ENCODE measurements around the gene COMT.

The COMT gene

DNA sequence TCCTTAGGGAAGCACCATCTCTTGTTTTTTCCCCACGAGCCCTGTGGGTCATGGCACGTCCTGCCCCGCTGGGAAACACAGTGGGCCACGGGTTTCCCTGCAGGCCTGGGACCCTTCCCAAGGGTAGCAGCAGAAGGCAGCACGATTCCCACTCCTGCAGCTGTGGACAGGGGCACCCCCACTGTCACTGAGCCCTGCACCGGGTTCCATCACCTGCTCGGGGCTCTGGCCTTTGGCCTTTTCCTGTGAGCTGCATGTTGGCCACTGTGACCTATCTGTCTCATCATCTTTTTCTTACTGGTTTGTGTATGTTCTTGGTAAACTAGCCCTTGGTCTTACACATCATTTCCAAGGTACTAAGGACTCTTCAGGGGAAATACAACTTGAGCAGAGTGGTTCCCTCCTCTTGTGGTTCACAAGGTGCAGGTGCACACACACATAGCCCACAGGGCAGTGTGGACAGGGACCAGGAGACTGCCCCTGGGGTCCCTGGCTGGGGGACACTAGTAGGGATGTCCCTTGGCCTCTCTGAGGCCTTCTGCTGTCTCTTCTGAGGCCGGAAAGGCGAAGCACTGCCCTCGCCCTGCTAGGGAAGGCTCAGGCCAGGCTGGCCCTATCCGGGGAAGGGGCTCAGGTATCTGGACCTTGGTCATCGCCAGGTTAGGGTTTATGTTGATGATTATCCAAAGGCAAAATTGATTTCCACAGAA is 19.1 kb downstream of the COMT start:
- no peak for DNase-seq (ENCODE audit: low read depth)
- TF ChIP-seq, protein P1, sequence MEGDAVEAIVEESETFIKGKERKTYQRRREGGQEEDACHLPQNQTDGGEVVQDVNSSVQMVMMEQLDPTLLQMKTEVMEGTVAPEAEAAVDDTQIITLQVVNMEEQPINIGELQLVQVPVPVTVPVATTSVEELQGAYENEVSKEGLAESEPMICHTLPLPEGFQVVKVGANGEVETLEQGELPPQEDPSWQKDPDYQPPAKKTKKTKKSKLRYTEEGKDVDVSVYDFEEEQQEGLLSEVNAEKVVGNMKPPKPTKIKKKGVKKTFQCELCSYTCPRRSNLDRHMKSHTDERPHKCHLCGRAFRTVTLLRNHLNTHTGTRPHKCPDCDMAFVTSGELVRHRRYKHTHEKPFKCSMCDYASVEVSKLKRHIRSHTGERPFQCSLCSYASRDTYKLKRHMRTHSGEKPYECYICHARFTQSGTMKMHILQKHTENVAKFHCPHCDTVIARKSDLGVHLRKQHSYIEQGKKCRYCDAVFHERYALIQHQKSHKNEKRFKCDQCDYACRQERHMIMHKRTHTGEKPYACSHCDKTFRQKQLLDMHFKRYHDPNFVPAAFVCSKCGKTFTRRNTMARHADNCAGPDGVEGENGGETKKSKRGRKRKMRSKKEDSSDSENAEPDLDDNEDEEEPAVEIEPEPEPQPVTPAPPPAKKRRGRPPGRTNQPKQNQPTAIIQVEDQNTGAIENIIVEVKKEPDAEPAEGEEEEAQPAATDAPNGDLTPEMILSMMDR (IDR thresholded peaks at IDR 0.05; ENCODE audit: control insufficient read depth, extremely low read depth, insufficient read depth) = no peak
- H3K4me3 ChIP-seq (ENCODE audit: low read depth, low read length) = no peak overlapping the region

DNA sequence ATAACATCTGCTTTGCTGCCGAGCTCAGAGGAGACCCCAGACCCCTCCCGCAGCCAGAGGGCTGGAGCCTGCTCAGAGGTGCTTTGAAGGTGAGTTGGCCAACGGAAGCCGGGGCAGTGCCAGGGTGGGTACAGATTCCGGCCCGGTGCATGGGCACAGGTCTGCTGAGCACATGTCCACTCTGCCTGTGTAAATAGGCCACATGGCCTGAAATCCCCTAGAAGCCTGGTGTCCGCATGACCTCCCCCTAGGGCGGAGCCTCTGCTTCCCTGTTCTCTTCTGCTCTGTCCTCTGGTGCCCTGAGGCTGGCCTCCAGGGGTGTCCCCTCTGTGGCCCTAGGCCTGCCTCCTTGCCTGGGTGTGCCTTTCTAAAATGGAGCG is 19.6 kb downstream of the COMT start:
- TF ChIP-seq, protein P1 (IDR thresholded peaks at IDR 0.05; ENCODE audit: control insufficient read depth, extremely low read depth, insufficient read depth) = no peak
- H3K4me3 ChIP-seq (ENCODE audit: low read depth, low read length) = no peak overlapping the region
- DNase-seq (ENCODE audit: low read depth) = no peak

DNA sequence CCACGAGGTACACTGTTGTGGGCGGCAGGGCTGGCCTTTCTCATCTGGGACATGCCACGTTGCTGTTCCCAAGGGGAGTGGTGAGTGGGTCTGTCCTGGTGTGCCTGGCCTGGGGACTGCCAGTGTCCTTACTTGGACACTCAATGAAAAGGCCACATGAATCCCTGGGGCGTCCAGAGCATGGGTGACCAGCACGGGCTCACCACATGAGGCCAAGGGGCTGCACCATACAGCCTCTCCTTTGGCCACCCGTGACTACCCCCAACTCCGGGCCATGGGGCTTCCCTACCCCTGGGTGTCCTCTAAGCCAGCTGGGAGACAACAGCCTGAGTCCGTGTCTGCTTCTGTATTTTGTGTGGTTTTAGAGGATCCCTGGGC is 20.3 kb downstream of the COMT start:
- DNase-seq (ENCODE audit: low read depth) = no peak
- TF ChIP-seq, protein P1 (IDR thresholded peaks at IDR 0.05; ENCODE audit: control insufficient read depth, extremely low read depth, insufficient read depth) = no peak
- H3K4me3 ChIP-seq (ENCODE audit: low read depth, low read length) = no peak overlapping the region

DNA sequence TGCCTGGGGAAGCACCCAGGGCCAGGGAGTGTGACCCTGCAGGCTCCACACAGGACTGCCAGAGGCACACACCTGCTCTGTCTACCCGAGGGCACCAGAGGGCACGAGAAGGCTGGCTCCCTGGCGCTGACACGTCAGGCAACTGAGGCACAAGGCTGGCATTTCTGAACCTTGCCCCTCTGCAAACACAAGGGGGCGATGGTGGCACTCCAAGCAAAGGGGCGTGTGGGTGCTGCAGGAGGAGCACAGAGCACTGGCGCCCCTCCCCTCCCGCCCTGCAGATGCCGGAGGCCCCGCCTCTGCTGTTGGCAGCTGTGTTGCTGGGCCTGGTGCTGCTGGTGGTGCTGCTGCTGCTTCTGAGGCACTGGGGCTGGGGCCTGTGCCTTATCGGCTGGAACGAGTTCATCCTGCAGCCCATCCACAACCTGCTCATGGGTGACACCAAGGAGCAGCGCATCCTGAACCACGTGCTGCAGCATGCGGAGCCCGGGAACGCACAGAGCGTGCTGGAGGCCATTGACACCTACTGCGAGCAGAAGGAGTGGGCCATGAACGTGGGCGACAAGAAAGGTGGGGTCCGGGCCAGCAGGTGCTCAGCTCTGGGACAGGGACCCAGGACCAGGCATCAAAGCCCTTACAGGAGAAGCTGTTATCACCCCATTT is 20.8 kb downstream of the COMT start:
- peak; percentile 80 for DNase-seq (ENCODE audit: low read depth)
- TF ChIP-seq, protein P1 (IDR thresholded peaks at IDR 0.05; ENCODE audit: control insufficient read depth, extremely low read depth, insufficient read depth) = peak; percentile 84
- H3K4me3 ChIP-seq (ENCODE audit: low read depth, low read length) = peak overlapping the region; percentile 69

DNA sequence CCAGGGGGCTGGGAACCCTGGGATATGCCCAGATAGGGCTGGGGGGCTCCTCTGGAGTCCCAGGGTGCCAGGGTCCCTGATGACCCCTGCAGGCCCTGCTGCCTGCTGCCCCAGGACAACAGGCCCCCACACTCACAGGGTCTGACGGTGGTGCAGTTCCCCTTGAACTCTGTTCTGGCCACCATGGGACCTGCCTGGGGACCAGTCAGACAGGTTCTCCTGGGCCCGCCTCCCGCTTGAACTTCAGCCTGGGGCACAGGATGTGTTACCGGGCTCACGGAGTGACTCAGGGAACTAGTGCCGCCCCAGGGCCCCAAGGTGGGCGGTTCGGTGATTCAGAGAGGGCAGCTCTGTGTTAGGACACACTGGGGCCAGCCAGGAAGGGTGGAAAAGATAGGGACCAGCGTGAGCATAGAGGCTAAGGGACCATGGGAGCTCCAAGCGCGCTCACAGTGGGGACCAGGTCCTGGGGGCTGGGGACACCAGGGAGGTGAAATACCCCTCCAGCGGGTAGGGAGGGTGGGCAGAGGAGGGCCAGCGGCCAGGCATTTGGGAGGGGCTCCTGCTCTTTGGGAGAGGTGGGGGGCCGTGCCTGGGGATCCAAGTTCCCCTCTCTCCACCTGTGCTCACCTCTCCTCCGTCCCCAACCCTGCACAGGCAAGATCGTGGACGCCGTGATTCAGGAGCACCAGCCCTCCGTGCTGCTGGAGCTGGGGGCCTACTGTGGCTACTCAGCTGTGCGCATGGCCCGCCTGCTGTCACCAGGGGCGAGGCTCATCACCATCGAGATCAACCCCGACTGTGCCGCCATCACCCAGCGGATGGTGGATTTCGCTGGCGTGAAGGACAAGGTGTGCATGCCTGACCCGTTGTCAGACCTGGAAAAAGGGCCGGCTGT is 21.6 kb downstream of the COMT start:
- TF ChIP-seq, protein P1 (IDR thresholded peaks at IDR 0.05; ENCODE audit: control insufficient read depth, extremely low read depth, insufficient read depth) = no peak
- DNase-seq (ENCODE audit: low read depth) = peak; percentile 79
- H3K4me3 ChIP-seq (ENCODE audit: low read depth, low read length) = peak overlapping the region; percentile 69

DNA sequence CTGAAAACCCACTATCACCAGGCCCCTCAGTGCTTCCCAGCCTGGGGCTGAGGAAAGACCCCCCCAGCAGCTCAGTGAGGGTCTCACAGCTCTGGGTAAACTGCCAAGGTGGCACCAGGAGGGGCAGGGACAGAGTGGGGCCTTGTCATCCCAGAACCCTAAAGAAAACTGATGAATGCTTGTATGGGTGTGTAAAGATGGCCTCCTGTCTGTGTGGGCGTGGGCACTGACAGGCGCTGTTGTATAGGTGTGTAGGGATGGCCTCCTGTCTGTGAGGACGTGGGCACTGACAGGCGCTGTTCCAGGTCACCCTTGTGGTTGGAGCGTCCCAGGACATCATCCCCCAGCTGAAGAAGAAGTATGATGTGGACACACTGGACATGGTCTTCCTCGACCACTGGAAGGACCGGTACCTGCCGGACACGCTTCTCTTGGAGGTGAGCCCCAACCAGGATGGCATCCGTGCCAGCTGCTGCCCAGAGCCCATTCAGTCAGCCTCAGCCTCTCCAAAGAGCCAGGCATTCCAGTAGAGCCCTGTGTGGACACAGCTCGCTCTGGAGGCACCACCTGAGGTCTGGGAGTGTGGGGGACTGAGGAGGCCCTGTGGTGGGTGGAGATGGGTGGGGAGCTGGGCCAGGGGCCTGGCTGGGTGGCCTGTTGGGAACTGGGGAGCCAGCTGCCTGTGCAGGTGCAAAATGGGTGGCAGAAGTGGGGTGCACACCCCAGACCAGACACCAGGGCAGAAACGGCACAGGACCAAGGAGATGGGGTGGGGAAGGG is 22.5 kb downstream of the COMT start:
- peak overlapping the region; percentile 69 for H3K4me3 ChIP-seq (ENCODE audit: low read depth, low read length)
- DNase-seq (ENCODE audit: low read depth) = no peak

More for the DNA sequence above, 22.5 kb downstream of the COMT start:
- TF ChIP-seq, protein P1 (IDR thresholded peaks at IDR 0.05; ENCODE audit: control insufficient read depth, extremely low read depth, insufficient read depth) = no peak
